Stimulated activated CD8-positive, alpha-beta memory T cell treated with anti-CD3 and anti-CD28 coated beads, Interleukin-2, amount 100 ng/mL, for 48 hours (primary cell): ENCODE measurements around the gene ORAI3.

Experiments used
- DNase-seq, 2 donors: peaks; one replicate each; pipeline ENCODE4 v3.0.0-alpha.2; 2020; ENCODE audit warnings: low read depth in 2 of 2

Gene ORAI3

GRCh38 chr16:30948667-30949649 lies at the start of gene ORAI3:
ORAI3 (plus strand) TSS chr16:30949068; CDS start chr16:30949290, 222 bp downstream.
- no peak for DNase-seq

- no peak for DNase-seq
Observed at GRCh38 chr16:30899794-30900193, 49.1 kb upstream of the ORAI3 start.

GRCh38 chr16:30900588-30900987 lies 48.3 kb upstream of the ORAI3 start:
- DNase-seq = no peak

- no peak for DNase-seq
Observed at GRCh38 chr16:30901201-30902028, 47.5 kb upstream of the ORAI3 start.

- DNase-seq = peak; percentile 39 to 50
Observed at GRCh38 chr16:30902029-30902972, 46.6 kb upstream of the ORAI3 start.

- no peak for DNase-seq
Observed at GRCh38 chr16:30903002-30903401, 45.9 kb upstream of the ORAI3 start.

GRCh38 chr16:30903596-30903995 lies 45.3 kb upstream of the ORAI3 start:
- DNase-seq = no peak

GRCh38 chr16:30904114-30904780 lies 44.6 kb upstream of the ORAI3 start:
- no peak for DNase-seq

- no peak for DNase-seq
Observed at GRCh38 chr16:30907064-30907463, 41.8 kb upstream of the ORAI3 start.

- DNase-seq = no peak
Observed at GRCh38 chr16:30910427-30911029, 38.3 kb upstream of the ORAI3 start.

GRCh38 chr16:30912794-30913412 lies 36.0 kb upstream of the ORAI3 start:
- DNase-seq = no peak

GRCh38 chr16:30914830-30915229 lies 34.0 kb upstream of the ORAI3 start:
- no peak for DNase-seq

- no peak for DNase-seq
Observed at GRCh38 chr16:30918614-30919013, 30.3 kb upstream of the ORAI3 start.

- DNase-seq = no peak
Observed at GRCh38 chr16:30920891-30921290, 28.0 kb upstream of the ORAI3 start.

GRCh38 chr16:30921459-30921747 lies 27.5 kb upstream of the ORAI3 start:
- no peak for DNase-seq

GRCh38 chr16:30921748-30922419 lies 27.0 kb upstream of the ORAI3 start:
- DNase-seq = peak; percentile 78 to 80

- peak; percentile 98 to 100 for DNase-seq
Observed at GRCh38 chr16:30922420-30922959, 26.4 kb upstream of the ORAI3 start.

GRCh38 chr16:30922960-30923535 lies 25.8 kb upstream of the ORAI3 start:
- DNase-seq = peak; percentile 91 to 96

GRCh38 chr16:30923554-30924075 lies 25.3 kb upstream of the ORAI3 start, which contains the start of gene FBXL19:
FBXL19 (plus strand) TSS chr16:30923572; CDS start chr16:30925755, 2,183 bp downstream.
- no peak for DNase-seq
